ES-I3 (cell line): ENCODE measurements around the gene TMEM179.
"Not testable (repeated sequence)": the region's sequence is repeated elsewhere in the genome, so short reads cannot be mapped to it uniquely, and the experiment has no call there.

ENCODE experiments used
- H3K36me3 ChIP-seq: 2 replicates; pipeline ENCODE4 v1.6.1; 2013; ENCODE audit warnings: mild to moderate bottlenecking, low read length, control low read depth, moderate library complexity; ENCODE audit not compliant: insufficient read depth
- H3K4me1 ChIP-seq: 2 replicates; pipeline ENCODE4 v1.6.1; 2013; ENCODE audit warnings: mild to moderate bottlenecking, control low read depth, low read length; ENCODE audit not compliant: insufficient read depth
- H3K9ac ChIP-seq: 2 replicates; pipeline ENCODE4 v1.6.1; 2013; ENCODE audit warnings: low read depth, mild to moderate bottlenecking, low read length, moderate library complexity
- H3K9me3 ChIP-seq: 2 replicates; pipeline ENCODE4 v1.6.1; 2013; ENCODE audit warnings: mild to moderate bottlenecking, low read length, moderate library complexity; ENCODE audit not compliant: control insufficient read depth, insufficient read depth

The TMEM179 gene

GRCh38 chr14:104641753-104642539, 37.4 kb upstream of the TMEM179 start:
- H3K9me3 ChIP-seq: peaks cover 5% of the 10 kb centered on the region
- no peaks in the 10 kb centered on the region; the same call in 1 of the 2 replicates for H3K4me1 ChIP-seq
- H3K9ac ChIP-seq: no peak overlapping the region
- no peaks in the 10 kb centered on the region for H3K36me3 ChIP-seq

- Histone ChIP-seq H3K9me3 (no peaks in the 10 kb centered on the region), H3K4me1 (no peaks in the 10 kb centered on the region; the same call in 1 of the 2 replicates), H3K9ac (no peak overlapping the region), H3K36me3 (no peaks in the 10 kb centered on the region)
These were observed 36.1 kb upstream of the TMEM179 start for GRCh38 chr14:104640681-104641080.

GRCh38 chr14:104639885-104640548, 35.4 kb upstream of the TMEM179 start:
- Histone ChIP-seq H3K9ac (no peak overlapping the region), H3K4me1 (no peaks in the 10 kb centered on the region; the same call in 1 of the 2 replicates), H3K36me3 (no peaks in the 10 kb centered on the region), H3K9me3 (no peaks in the 10 kb centered on the region)

- no peaks in the 10 kb centered on the region; the same call in 1 of the 2 replicates for H3K4me1 ChIP-seq
- no peaks in the 10 kb centered on the region for H3K36me3 ChIP-seq
- H3K9ac ChIP-seq: no peak overlapping the region
- no peaks in the 10 kb centered on the region for H3K9me3 ChIP-seq
These were observed 34.9 kb upstream of the TMEM179 start for GRCh38 chr14:104639471-104639870.

- no peaks in the 10 kb centered on the region for H3K9me3 ChIP-seq
- no peaks in the 10 kb centered on the region; the same call in 1 of the 2 replicates for H3K4me1 ChIP-seq
- H3K36me3 ChIP-seq: no peaks in the 10 kb centered on the region
- H3K9ac ChIP-seq: no peak overlapping the region
These were observed 34.4 kb upstream of the TMEM179 start for GRCh38 chr14:104638927-104639450.

- no peaks in the 10 kb centered on the region for H3K36me3 ChIP-seq
- H3K4me1 ChIP-seq: no peaks in the 10 kb centered on the region; the same call in 1 of the 2 replicates
- no peak overlapping the region for H3K9ac ChIP-seq
- H3K9me3 ChIP-seq: no peaks in the 10 kb centered on the region
These were observed 33.6 kb upstream of the TMEM179 start for GRCh38 chr14:104638190-104638589.

- Histone ChIP-seq H3K9ac (no peak overlapping the region), H3K36me3 (no peaks in the 10 kb centered on the region), H3K4me1 (no peaks in the 10 kb centered on the region; the same call in 1 of the 2 replicates), H3K9me3 (no peaks in the 10 kb centered on the region)
These were observed 33.0 kb upstream of the TMEM179 start for GRCh38 chr14:104637546-104638003.

GRCh38 chr14:104636846-104637545, 32.4 kb upstream of the TMEM179 start:
- not testable (repeated sequence) for H3K4me1 ChIP-seq, H3K36me3 ChIP-seq

GRCh38 chr14:104636131-104636530, 31.6 kb upstream of the TMEM179 start:
- H3K9ac ChIP-seq: no peak overlapping the region
- no peaks in the 10 kb centered on the region; the same call in 1 of the 2 replicates for H3K4me1 ChIP-seq
- H3K36me3 ChIP-seq: no peaks in the 10 kb centered on the region
- H3K9me3 ChIP-seq: no peaks in the 10 kb centered on the region

More at GRCh38 chr14:104636846-104637545, 32.4 kb upstream of the TMEM179 start:
- not testable (repeated sequence) for H3K9me3 ChIP-seq, H3K9ac ChIP-seq

- no peak overlapping the region for H3K9ac ChIP-seq
- H3K4me1 ChIP-seq: no peaks in the 10 kb centered on the region; the same call in 1 of the 2 replicates
- no peaks in the 10 kb centered on the region for H3K36me3 ChIP-seq
- H3K9me3 ChIP-seq: no peaks in the 10 kb centered on the region
These were observed 31.1 kb upstream of the TMEM179 start for GRCh38 chr14:104635717-104636116.

- Histone ChIP-seq H3K4me1 (no peaks in the 10 kb centered on the region; the same call in 1 of the 2 replicates), H3K9ac (no peak overlapping the region), H3K36me3 (no peaks in the 10 kb centered on the region), H3K9me3 (no peaks in the 10 kb centered on the region)
These were observed 30.5 kb upstream of the TMEM179 start for GRCh38 chr14:104634886-104635570.

- Histone ChIP-seq H3K9ac (no peak overlapping the region), H3K36me3 (no peaks in the 10 kb centered on the region), H3K4me1 (no peaks in the 10 kb centered on the region), H3K9me3 (no peaks in the 10 kb centered on the region)
These were observed 29.7 kb upstream of the TMEM179 start for GRCh38 chr14:104634138-104634760.

GRCh38 chr14:104633276-104634137, 28.9 kb upstream of the TMEM179 start:
- H3K4me1 ChIP-seq: no peaks in the 10 kb centered on the region
- peaks cover 3% of the 10 kb centered on the region; the same call in 1 of the 2 replicates for H3K9me3 ChIP-seq
- H3K9ac ChIP-seq: no peak overlapping the region
- no peaks in the 10 kb centered on the region for H3K36me3 ChIP-seq
